Measurements from ENCODE around the gene KCNT1.
"Not testable (repeated sequence)": the region's sequence is repeated elsewhere in the genome, so short reads cannot be mapped to it uniquely, and the experiment has no call there.

Gene KCNT1

GRCh38 chr9:135666534-135667462 lies 35.2 kb upstream of the KCNT1 start:
- peaks cover 10% of the 10 kb centered on the region for H3K4me1 ChIP-seq (ENCODE audit: insufficient read depth, low read length)
- H3K9me3 ChIP-seq (ENCODE audit: low read length), result no peaks in the 10 kb centered on the region
- H3K27me3 ChIP-seq (ENCODE audit: insufficient read depth, low read length), result no peaks in the 10 kb centered on the region
- H3K4me3 ChIP-seq (ENCODE audit: low read length), result no peak overlapping the region
- H2AFZ ChIP-seq (ENCODE audit: low read depth, low read length), result no peak overlapping the region
- no peaks in the 10 kb centered on the region for H3K36me3 ChIP-seq (ENCODE audit: insufficient read depth, low read length)

GRCh38 chr9:135667463-135668001 lies 34.5 kb upstream of the KCNT1 start:
- Histone ChIP-seq H3K4me3 (ENCODE audit: low read length) (no peak overlapping the region), H2AFZ (ENCODE audit: low read depth, low read length) (no peak overlapping the region), H3K36me3 (ENCODE audit: insufficient read depth, low read length) (no peaks in the 10 kb centered on the region), H3K27me3 (ENCODE audit: insufficient read depth, low read length) (no peaks in the 10 kb centered on the region), H3K4me1 (ENCODE audit: insufficient read depth, low read length) (peaks cover 5% of the 10 kb centered on the region), H3K9me3 (ENCODE audit: low read length) (no peaks in the 10 kb centered on the region)

DNA sequence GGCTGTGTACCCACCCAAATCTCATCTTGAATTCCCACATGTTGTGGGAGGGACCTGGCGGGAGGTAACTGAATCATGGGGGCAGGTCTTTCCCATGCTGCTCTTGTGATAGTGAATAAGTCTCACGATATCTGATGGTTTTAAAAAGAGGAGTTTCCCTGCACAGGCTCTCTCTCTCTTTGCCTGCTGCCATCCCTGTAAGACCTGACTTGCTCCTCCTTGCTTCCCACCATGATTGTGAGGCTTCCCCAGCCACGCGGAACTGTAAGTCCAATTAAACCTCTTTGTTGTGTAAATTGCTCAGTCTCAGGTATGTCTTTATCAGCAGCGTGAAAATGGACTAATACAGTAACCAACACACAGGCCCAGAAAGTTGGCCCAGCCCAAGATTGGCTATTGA lies 33.0 kb upstream of the KCNT1 start:
- not testable (repeated sequence) for H3K4me1 ChIP-seq (ENCODE audit: insufficient read depth, low read length); H3K27me3 ChIP-seq (ENCODE audit: insufficient read depth, low read length); H3K9me3 ChIP-seq (ENCODE audit: low read length); H2AFZ ChIP-seq (ENCODE audit: low read depth, low read length); H3K36me3 ChIP-seq (ENCODE audit: insufficient read depth, low read length); H3K4me3 ChIP-seq (ENCODE audit: low read length)

DNA sequence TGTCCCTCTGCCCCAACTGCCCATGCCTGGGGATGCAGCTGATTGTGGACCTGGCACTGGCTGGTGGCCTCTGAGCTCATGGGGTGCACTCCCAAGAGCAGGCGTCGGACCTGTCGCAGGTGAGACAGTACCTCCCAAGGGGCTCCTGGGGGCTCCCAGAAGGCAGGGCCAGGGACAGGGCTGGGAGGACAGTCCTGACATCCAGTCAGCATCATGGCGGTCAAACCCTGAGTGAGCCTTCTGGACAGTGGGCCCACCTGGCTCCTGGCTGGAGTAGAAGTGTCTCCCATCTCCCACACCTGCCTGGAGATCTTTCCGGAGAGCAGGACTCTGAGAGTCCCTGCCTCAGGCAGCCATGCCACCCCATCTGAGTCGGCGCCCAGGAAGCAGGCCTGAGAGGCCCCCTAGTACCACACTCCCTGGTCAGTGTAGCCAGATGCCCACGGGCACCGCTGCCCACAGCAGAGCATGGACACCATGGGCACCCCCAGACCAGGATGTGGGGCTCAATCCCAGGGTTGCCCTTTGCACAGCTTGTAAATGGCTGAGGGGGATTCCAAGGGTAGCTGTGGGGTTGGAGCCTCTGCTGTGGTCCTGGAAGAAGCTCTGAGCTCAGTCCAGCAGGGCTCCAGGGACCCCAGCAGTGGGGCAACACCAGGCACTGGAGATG lies 32.2 kb upstream of the KCNT1 start:
- H3K27me3 ChIP-seq (ENCODE audit: insufficient read depth, low read length), result no peaks in the 10 kb centered on the region
- no peaks in the 10 kb centered on the region for H3K36me3 ChIP-seq (ENCODE audit: insufficient read depth, low read length)
- no peaks in the 10 kb centered on the region for H3K4me1 ChIP-seq (ENCODE audit: insufficient read depth, low read length)
- H3K9me3 ChIP-seq (ENCODE audit: low read length), result no peaks in the 10 kb centered on the region
- no peak overlapping the region for H3K4me3 ChIP-seq (ENCODE audit: low read length)
- H2AFZ ChIP-seq (ENCODE audit: low read depth, low read length), result no peak overlapping the region

DNA sequence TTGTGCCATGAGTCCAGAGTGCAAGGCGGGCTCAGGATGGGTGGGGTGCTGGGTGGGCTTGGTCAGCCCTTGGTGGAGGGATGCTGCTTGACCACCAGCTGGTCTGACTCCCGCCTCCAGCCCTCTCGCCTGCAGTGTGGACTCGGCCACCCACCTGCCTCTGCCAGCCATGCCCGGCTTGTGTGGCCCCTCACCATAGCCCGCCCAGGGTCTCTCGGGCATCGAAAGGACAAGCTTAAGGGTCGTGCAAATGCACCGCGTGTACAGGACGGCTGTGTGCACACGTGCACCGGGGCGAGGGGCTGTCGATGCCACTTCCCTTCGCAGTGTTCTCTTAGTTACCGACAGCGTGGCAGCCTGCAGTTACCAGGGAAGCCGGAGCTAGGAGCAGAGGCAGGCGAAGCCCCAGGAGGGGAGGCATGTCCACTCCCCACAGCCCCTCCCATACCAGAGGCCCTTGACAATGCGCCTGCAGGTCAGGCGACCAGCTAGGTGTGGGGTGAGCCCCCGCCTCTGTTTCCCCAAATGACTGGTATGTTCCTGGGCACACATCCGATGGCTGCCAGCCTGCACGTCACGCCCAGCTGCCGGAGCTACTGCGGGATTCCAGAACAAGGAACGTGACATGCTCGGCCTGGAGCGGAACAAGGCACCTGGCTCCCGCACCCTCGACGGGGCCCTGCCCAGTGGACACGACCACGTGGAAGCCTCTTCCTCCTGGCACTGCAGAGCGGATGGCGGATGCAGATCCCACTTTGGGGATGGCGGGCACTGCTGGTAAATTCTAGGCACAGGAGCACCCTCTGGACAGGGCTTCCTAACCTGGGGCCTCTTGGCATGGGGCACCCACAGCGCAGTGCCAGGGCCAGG lies 31.0 kb upstream of the KCNT1 start:
- no peaks in the 10 kb centered on the region for H3K4me1 ChIP-seq (ENCODE audit: insufficient read depth, low read length)

GRCh38 chr9:135671591-135672041 lies 30.4 kb upstream of the KCNT1 start:
- Histone ChIP-seq H3K27me3 (ENCODE audit: insufficient read depth, low read length) (no peaks in the 10 kb centered on the region), H3K4me1 (ENCODE audit: insufficient read depth, low read length) (no peaks in the 10 kb centered on the region), H3K4me3 (ENCODE audit: low read length) (no peak overlapping the region), H3K36me3 (ENCODE audit: insufficient read depth, low read length) (no peaks in the 10 kb centered on the region), H3K9me3 (ENCODE audit: low read length) (no peaks in the 10 kb centered on the region), H2AFZ (ENCODE audit: low read depth, low read length) (no peak overlapping the region)

More for the DNA sequence above, 31.0 kb upstream of the KCNT1 start:
- H3K9me3 ChIP-seq (ENCODE audit: low read length), result no peaks in the 10 kb centered on the region
- H3K36me3 ChIP-seq (ENCODE audit: insufficient read depth, low read length), result no peaks in the 10 kb centered on the region
- H3K4me3 ChIP-seq (ENCODE audit: low read length), result no peak overlapping the region
- H2AFZ ChIP-seq (ENCODE audit: low read depth, low read length), result no peak overlapping the region
- no peaks in the 10 kb centered on the region for H3K27me3 ChIP-seq (ENCODE audit: insufficient read depth, low read length)

GRCh38 chr9:135672786-135673185 lies 29.2 kb upstream of the KCNT1 start:
- not testable (repeated sequence) for H3K4me3 ChIP-seq (ENCODE audit: low read length); H2AFZ ChIP-seq (ENCODE audit: low read depth, low read length); H3K9me3 ChIP-seq (ENCODE audit: low read length); H3K36me3 ChIP-seq (ENCODE audit: insufficient read depth, low read length); H3K4me1 ChIP-seq (ENCODE audit: insufficient read depth, low read length); H3K27me3 ChIP-seq (ENCODE audit: insufficient read depth, low read length)

GRCh38 chr9:135673941-135674340 lies 28.0 kb upstream of the KCNT1 start:
- no peaks in the 10 kb centered on the region for H3K9me3 ChIP-seq (ENCODE audit: low read length)

GRCh38 chr9:135674977-135675376 lies 27.0 kb upstream of the KCNT1 start:
- H3K9me3 ChIP-seq (ENCODE audit: low read length), result no peaks in the 10 kb centered on the region
- no peak overlapping the region for H2AFZ ChIP-seq (ENCODE audit: low read depth, low read length)
- no peak overlapping the region for H3K4me3 ChIP-seq (ENCODE audit: low read length)
- H3K4me1 ChIP-seq (ENCODE audit: insufficient read depth, low read length), result no peaks in the 10 kb centered on the region
- no peaks in the 10 kb centered on the region for H3K27me3 ChIP-seq (ENCODE audit: insufficient read depth, low read length)
- no peaks in the 10 kb centered on the region for H3K36me3 ChIP-seq (ENCODE audit: insufficient read depth, low read length)

More at GRCh38 chr9:135673941-135674340, 28.0 kb upstream of the KCNT1 start:
- no peaks in the 10 kb centered on the region for H3K4me1 ChIP-seq (ENCODE audit: insufficient read depth, low read length)
- H2AFZ ChIP-seq (ENCODE audit: low read depth, low read length), result no peak overlapping the region
- H3K36me3 ChIP-seq (ENCODE audit: insufficient read depth, low read length), result no peaks in the 10 kb centered on the region
- no peaks in the 10 kb centered on the region for H3K27me3 ChIP-seq (ENCODE audit: insufficient read depth, low read length)
- H3K4me3 ChIP-seq (ENCODE audit: low read length), result no peak overlapping the region

- no peaks in the 10 kb centered on the region for H3K36me3 ChIP-seq (ENCODE audit: insufficient read depth, low read length)
- no peak overlapping the region for H2AFZ ChIP-seq (ENCODE audit: low read depth, low read length)
- no peaks in the 10 kb centered on the region for H3K27me3 ChIP-seq (ENCODE audit: insufficient read depth, low read length)
These were observed 25.1 kb upstream of the KCNT1 start for GRCh38 chr9:135676891-135677290.

GRCh38 chr9:135677641-135678168 lies 24.3 kb upstream of the KCNT1 start:
- H3K9me3 ChIP-seq (ENCODE audit: low read length), result no peaks in the 10 kb centered on the region
- H2AFZ ChIP-seq (ENCODE audit: low read depth, low read length), result no peak overlapping the region
- no peak overlapping the region for H3K4me3 ChIP-seq (ENCODE audit: low read length)
- peaks cover 4% of the 10 kb centered on the region for H3K27me3 ChIP-seq (ENCODE audit: insufficient read depth, low read length)
- H3K4me1 ChIP-seq (ENCODE audit: insufficient read depth, low read length), result no peaks in the 10 kb centered on the region
- H3K36me3 ChIP-seq (ENCODE audit: insufficient read depth, low read length), result no peaks in the 10 kb centered on the region

More at GRCh38 chr9:135676891-135677290, 25.1 kb upstream of the KCNT1 start:
- no peaks in the 10 kb centered on the region for H3K4me1 ChIP-seq (ENCODE audit: insufficient read depth, low read length)
- H3K4me3 ChIP-seq (ENCODE audit: low read length), result no peak overlapping the region
- H3K9me3 ChIP-seq (ENCODE audit: low read length), result no peaks in the 10 kb centered on the region

GRCh38 chr9:135678236-135679017 lies 23.6 kb upstream of the KCNT1 start:
- Histone ChIP-seq H3K27me3 (ENCODE audit: insufficient read depth, low read length) (peaks cover 5% of the 10 kb centered on the region), H3K4me3 (ENCODE audit: low read length) (no peak overlapping the region)

More at GRCh38 chr9:135678236-135679017, 23.6 kb upstream of the KCNT1 start:
- H2AFZ ChIP-seq (ENCODE audit: low read depth, low read length), result no peak overlapping the region
- no peaks in the 10 kb centered on the region for H3K4me1 ChIP-seq (ENCODE audit: insufficient read depth, low read length)
- no peaks in the 10 kb centered on the region for H3K9me3 ChIP-seq (ENCODE audit: low read length)
- no peaks in the 10 kb centered on the region for H3K36me3 ChIP-seq (ENCODE audit: insufficient read depth, low read length)

All from neuron (in vitro differentiated cells).